ENCODE data around the gene PCDHA6.
"Not testable (repeated sequence)": the region's sequence is repeated elsewhere in the genome, so short reads cannot be mapped to it uniquely, and the experiment has no call there.

PCDHA6 gene

GRCh38 chr5:140862441-140863295 lies 34.9 kb downstream of the PCDHA6 start:
- no peak for DNase-seq (ENCODE audit: low read depth)

GRCh38 chr5:140868721-140869554 lies 41.2 kb downstream of the PCDHA6 start, which contains the start of gene PCDHA11:
PCDHA11 (plus strand) TSS chr5:140868957; CDS start chr5:140869104, 147 bp downstream.
- DNase-seq (ENCODE audit: low read depth) = no peak

- no peak for DNase-seq (ENCODE audit: low read depth)
Observed at GRCh38 chr5:140869555-140869886, 41.8 kb downstream of the PCDHA6 start.

DNA sequence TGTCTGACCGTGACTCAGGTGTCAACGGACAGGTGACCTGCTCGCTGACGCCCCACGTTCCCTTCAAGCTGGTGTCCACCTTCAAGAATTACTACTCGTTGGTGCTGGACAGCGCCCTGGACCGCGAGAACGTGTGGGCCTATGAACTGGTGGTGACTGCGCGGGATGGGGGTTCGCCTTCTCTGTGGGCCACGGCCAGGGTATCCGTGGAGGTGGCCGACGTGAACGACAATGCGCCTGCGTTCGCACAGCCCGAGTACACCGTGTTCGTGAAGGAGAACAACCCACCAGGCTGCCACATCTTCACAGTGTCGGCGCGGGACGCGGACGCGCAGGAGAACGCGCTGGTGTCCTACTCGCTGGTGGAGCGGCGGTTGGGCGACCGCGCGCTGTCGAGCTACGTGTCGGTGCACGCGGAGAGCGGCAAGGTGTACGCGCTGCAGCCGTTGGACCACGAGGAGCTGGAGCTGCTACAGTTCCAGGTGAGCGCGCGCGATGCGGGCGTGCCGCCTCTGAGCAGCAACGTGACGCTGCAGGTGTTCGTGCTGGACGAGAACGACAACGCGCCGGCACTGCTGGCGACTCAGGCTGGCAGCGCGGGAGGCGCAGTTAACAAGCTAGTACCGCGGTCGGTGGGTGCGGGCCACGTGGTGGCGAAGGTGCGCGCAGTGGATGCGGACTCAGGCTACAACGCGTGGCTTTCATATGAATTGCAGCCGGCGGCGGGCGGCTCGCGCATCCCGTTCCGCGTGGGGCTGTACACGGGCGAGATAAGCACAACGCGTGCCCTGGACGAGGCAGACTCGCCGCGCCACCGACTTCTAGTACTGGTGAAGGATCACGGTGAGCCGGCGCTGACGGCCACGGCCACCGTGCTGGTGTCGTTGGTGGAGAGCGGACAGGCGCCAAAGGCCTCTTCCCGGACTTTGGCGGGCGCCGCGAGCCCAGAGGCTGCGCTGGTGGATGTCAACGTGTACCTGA lies 42.8 kb downstream of the PCDHA6 start:
- no peak for DNase-seq (ENCODE audit: low read depth)

DNA sequence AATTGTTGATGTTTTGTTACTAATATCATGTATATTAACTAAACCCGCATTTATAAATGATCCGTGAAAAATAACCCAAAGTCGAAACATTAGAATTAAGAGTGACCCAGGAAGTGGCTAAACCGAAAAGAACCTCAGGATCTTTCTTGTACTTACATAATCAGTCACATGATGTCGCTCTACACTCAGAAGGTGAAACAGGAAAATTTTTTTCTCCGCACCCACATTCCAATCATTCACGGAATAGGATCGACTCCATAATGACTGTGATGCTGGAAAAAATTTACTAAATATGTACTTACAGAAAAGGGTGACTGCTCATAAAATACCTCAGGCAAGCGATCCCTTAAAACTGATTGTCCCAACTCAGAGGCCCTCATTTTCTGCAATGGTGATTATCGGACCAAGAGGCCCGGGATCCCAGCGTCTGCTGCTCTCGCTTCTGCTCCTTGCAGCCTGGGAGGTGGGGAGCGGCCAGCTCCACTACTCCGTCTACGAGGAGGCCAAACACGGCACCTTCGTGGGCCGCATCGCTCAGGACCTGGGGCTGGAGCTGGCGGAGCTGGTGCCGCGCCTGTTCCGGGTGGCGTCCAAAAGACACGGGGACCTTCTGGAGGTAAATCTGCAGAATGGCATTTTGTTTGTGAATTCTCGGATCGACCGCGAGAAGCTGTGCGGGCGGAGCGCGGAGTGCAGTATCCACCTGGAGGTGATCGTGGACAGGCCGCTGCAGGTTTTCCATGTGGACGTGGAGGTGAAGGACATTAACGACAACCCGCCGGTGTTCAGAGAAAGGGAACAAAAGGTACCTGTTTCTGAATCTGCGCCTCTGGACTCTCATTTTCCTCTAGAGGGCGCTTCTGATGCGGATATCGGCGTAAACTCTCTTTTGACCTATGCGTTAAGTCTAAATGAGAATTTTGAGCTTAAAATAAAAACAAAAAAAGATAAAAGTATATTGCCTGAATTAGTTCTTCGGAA lies 47.6 kb downstream of the PCDHA6 start, which contains the start of gene PCDHA12:
Gene PCDHA12, plus strand, starts transcription at position 224 of the 981 bp plus-strand sequence. Its CDS starts 165 bp downstream, at position 389.
- no peak for DNase-seq (ENCODE audit: low read depth)

DNA sequence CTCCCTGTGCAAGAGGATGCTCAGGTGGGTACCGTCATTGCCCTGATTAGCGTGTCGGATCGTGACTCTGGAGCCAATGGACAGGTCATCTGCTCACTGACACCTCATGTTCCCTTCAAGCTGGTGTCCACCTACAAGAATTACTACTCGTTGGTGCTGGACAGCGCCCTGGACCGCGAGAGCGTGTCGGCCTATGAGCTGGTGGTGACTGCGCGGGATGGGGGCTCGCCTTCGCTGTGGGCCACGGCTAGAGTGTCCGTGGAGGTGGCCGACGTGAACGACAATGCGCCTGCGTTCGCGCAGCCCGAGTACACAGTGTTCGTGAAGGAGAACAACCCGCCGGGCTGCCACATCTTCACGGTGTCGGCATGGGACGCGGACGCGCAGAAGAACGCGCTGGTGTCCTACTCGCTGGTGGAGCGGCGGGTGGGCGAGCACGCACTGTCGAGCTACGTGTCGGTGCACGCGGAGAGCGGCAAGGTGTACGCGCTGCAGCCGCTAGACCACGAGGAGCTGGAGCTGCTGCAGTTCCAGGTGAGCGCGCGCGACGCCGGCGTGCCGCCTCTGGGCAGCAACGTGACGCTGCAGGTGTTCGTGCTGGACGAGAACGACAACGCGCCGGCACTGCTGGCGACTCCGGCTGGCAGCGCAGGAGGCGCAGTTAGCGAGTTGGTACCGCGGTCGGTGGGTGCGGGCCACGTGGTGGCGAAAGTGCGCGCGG lies 48.9 kb downstream of the PCDHA6 start:
- DNase-seq (ENCODE audit: low read depth) = not testable (repeated sequence)

- no peak for DNase-seq (ENCODE audit: low read depth)
Observed at GRCh38 chr5:140877262-140877581, 49.5 kb downstream of the PCDHA6 start.
